K562 (cell line): Measurements from ENCODE around the gene ANGPTL3. TPM values are rescaled to one million over a fixed set of nuclear protein-coding genes. Genes with fewer than 3 reads are reported as not detected.
A peak's percentile ranks its signal among the peaks of the same experiment; 100 is the strongest.

ENCODE experiments used
- ATAC-seq: fragments of 200-7000 bp; cut with Tn5 transposase; 3 replicates; pipeline ENCODE4 v1.9.1; 2020; ENCODE audit warnings: moderate library complexity
- BruUV-seq: library from RNA; stranded (reverse); fragments of 400-500 nt; replicated peaks from 2 replicates; lab custom pipeline; 2021; lab: Mats Ljungman, UMichigan
- CTCF ChIA-PET: fragments of 300-600 bp; formaldehyde crosslinking; extraction: SDS; loops from one replicate; lab custom pipeline; 2021; ENCODE audit warnings: low intra/inter-chr PET ratio; lab: Yijun Ruan, JAX
- POLR2A ChIA-PET: fragments of 300-600, 350-650 bp; sonication (Branson Sonifier 250); formaldehyde crosslinking; extraction: SDS; loops from one replicate; lab custom pipeline; 2021; ENCODE audit warnings: antibody characterized with exemption, inconsistent platforms; lab: Yijun Ruan, JAX
- DNase-seq, 4 experiments: peaks; one replicate each; pipeline versions ENCODE4 v3.0.0 to v3.0.0-alpha.2; 2011 to 2018; ENCODE audit warnings: low spot score in 3 of 4, mixed read lengths in 3 of 4; ENCODE audit errors: extremely low read depth in 1 of 4
- FAIRE-seq: peaks from 2 replicates; lab custom pipeline; 2011; peaks lifted over from hg19 to GRCh38; lab: Jason Lieb, UNC
- H2AFZ ChIP-seq: 2 replicates; pipeline ENCODE4 v1.6.0; 2011; ENCODE audit warnings: low read depth, low read length, control low read depth, inconsistent platforms
- H3K27ac ChIP-seq: fragments of 200-600 bp; 3 replicates; pipeline ENCODE4 v1.8.0; 2011; ENCODE audit warnings: low read depth, mild to moderate bottlenecking, control low read depth, inconsistent platforms, low read length, moderate library complexity, mixed read lengths; ENCODE audit errors: extremely low read depth
- H3K27me3 ChIP-seq, 2 experiments: fragments of 300-600 bp in 1 of 2; 2 replicates in 1 of 2; 3 replicates in 1 of 2; pipeline versions ENCODE4 v1.6.0 to v1.8.0; 2011; ENCODE audit warnings: inconsistent platforms in 2 of 2, low read length in 2 of 2, mild to moderate bottlenecking in 1 of 2, mixed read lengths in 1 of 2, moderate library complexity in 1 of 2; ENCODE audit not compliant: control insufficient read depth in 2 of 2, insufficient read depth in 2 of 2
- H3K36me3 ChIP-seq: fragments of 300-600 bp; 3 replicates; pipeline ENCODE4 v1.8.0; 2011; ENCODE audit warnings: mild to moderate bottlenecking, low read length, inconsistent platforms; ENCODE audit not compliant: control insufficient read depth, insufficient read depth
- H3K4me1 ChIP-seq, 2 experiments: fragments of 200-600 bp in 1 of 2; replicated peaks in 1 of 2; 2 replicates in 1 of 2; 3 replicates in 1 of 2; pipeline versions ENCODE4 v1.5.1 to v1.8.0; 2011; ENCODE audit warnings: inconsistent platforms in 2 of 2, low read length in 2 of 2, mild to moderate bottlenecking in 1 of 2, mixed read lengths in 1 of 2, moderate library complexity in 1 of 2; ENCODE audit not compliant: control insufficient read depth in 2 of 2, insufficient read depth in 2 of 2
- H3K4me2 ChIP-seq: 2 replicates; pipeline ENCODE4 v1.6.1; 2011; ENCODE audit warnings: low read length, control low read depth, inconsistent platforms, mixed read lengths; ENCODE audit not compliant: insufficient read depth
- H3K4me3 ChIP-seq: fragments of 200-600 bp; sonication (generic), shearing (Covaris generic); 2 replicates; pipeline ENCODE4 v1.5.1; 2016; ENCODE audit warnings: control low read depth, inconsistent platforms
- H3K79me2 ChIP-seq: fragments of 200-600 bp; 3 replicates; pipeline ENCODE4 v1.8.0; 2011; ENCODE audit warnings: low read length, inconsistent platforms; ENCODE audit not compliant: control insufficient read depth, insufficient read depth
- H3K9ac ChIP-seq, 2 experiments: 2 replicates each; pipeline versions ENCODE4 v1.6.0 to v1.6.1; 2011; ENCODE audit warnings: low read depth in 2 of 2, low read length in 2 of 2, control low read depth in 1 of 2, inconsistent platforms in 1 of 2, mild to moderate bottlenecking in 1 of 2, mixed read lengths in 1 of 2; ENCODE audit not compliant: insufficient read depth in 1 of 2
- H3K9me1 ChIP-seq: one replicate; pipeline ENCODE4 v1.6.0; 2011; ENCODE audit warnings: inconsistent platforms, mild to moderate bottlenecking, low read length, moderate library complexity; ENCODE audit not compliant: control insufficient read depth, insufficient read depth
- H3K9me3 ChIP-seq: replicated peaks from 2 replicates; pipeline ENCODE4 v1.5.1; 2011; ENCODE audit warnings: low read depth, low read length, inconsistent platforms; ENCODE audit not compliant: control insufficient read depth, insufficient read depth
- H4K20me1 ChIP-seq: replicated peaks from 2 replicates; pipeline ENCODE4 v1.6.1; 2011; ENCODE audit warnings: low read length, inconsistent platforms, mixed read lengths; ENCODE audit not compliant: control insufficient read depth, insufficient read depth
- GATA2 ChIP-seq: sonication (generic); formaldehyde crosslinking; IDR thresholded peaks from 2 replicates; pipeline ENCODE4 v1.4.0; 2020; ENCODE audit warnings: mild to moderate bottlenecking, missing genetic modification reagents
- GTF2B ChIP-seq: IDR thresholded peaks from 2 replicates; pipeline ENCODE4 v1.6.1; 2011; ENCODE audit not compliant: insufficient read length; ENCODE audit errors: extremely low read depth
- HMGXB4 ChIP-seq: sonication (generic); formaldehyde crosslinking; IDR thresholded peaks from 2 replicates; pipeline ENCODE4 v1.8.1; 2023; ENCODE audit warnings: mild to moderate bottlenecking, missing genetic modification reagents
- MEF2A ChIP-seq: IDR thresholded peaks from 2 replicates; pipeline ENCODE4 v1.6.1; 2011; ENCODE audit warnings: low read depth, mild to moderate bottlenecking, low read length, moderate library complexity; ENCODE audit not compliant: control insufficient read depth
- XRCC5 ChIP-seq: fragments of 200-400 bp; formaldehyde crosslinking; IDR thresholded peaks from 2 replicates; pipeline ENCODE4 v1.6.1; 2017; ENCODE audit warnings: low read depth, mild to moderate bottlenecking, low read length
- ZNF740 ChIP-seq, 3 experiments: fragments of 200-800 bp in 1 of 3; sonication (Bioruptor generic) in 1 of 3; sonication (generic) in 1 of 3; formaldehyde crosslinking in 1 of 3; IDR thresholded peaks; 2 replicates each; pipeline versions ENCODE4 v1.6.1 to v1.8.0; 2016 to 2022; ENCODE audit warnings: mild to moderate bottlenecking in 2 of 3, missing compliant biosample characterization in 2 of 3, missing genetic modification characterization in 2 of 3, missing genetic modification reagents in 1 of 3
- WGBS: fragments of 100-300 bp; shearing (Covaris generic); methylation state at CpG from one replicate; pipeline ENCODE4 v1.1.6; 2016; ENCODE audit warnings: low coverage, mixed read lengths; ENCODE audit not compliant: insufficient coverage; ENCODE audit errors: missing lambda C conversion rate; 5-methylcytosine and 5-hydroxymethylcytosine counted together
- in situ Hi-C: fragments of 300-500 bp; cut with MboI; formaldehyde crosslinking; loops from 4 replicates; pipeline ENCODE4 v1.15.0; 2018; ENCODE audit warnings: inconsistent platforms, mixed read lengths
- intact Hi-C: fragments of 100-400 bp; cut with micrococcal nuclease; formaldehyde crosslinking; loops from 2 replicates; pipeline ENCODE4 v1.14.2; 2022
- polyA plus RNA-seq, 8 experiments: library from polyadenylated mRNA; depleted of rRNA in 4 of 8; stranded (reverse) in 5 of 8; unstranded in 3 of 8; fragments of >200 nt; fragmentation: Nextera tagmentation in 2 of 8; fragmentation: Illumina TruSeq in 1 of 8; extraction: Ambion mirVana in 2 of 8; extraction: Trizol in 1 of 8; gene quantifications; 2 replicates each; pipeline versions ENCODE4 v1.2.1 to v1.2.3, GENCODE V29; 2011 to 2014; ENCODE audit warnings: inconsistent platforms in 1 of 8, missing spikeins in 1 of 8
- total RNA-seq, 7 experiments: library from RNA; depleted of rRNA in 6 of 7; stranded (reverse); fragments of >200 nt in 6 of 7; fragmentation: Illumina TruSeq in 2 of 7; extraction: Trizol in 2 of 7; gene quantifications; 2 replicates each; pipeline versions ENCODE4 v1.2.1 to v1.2.3, GENCODE V29; 2011 to 2021; ENCODE audit warnings: low replicate concordance in 1 of 7
- TF ChIP-seq, protein P1 (sequence below): fragments of 450-650 bp; formaldehyde crosslinking; IDR thresholded peaks from 2 replicates; pipeline ENCODE4 v1.4.0; 2022; ENCODE audit warnings: missing genetic modification characterization
- TF ChIP-seq, protein P2 (sequence below): fragments of 450-650 bp; formaldehyde crosslinking; IDR thresholded peaks from 2 replicates; pipeline ENCODE4 v1.4.0; 2022; ENCODE audit warnings: missing genetic modification characterization

ANGPTL3 gene
- total and polyA plus RNA-seq, 9 of the 15 experiments (the other 6 are each of a cell fraction or from before 2014, with no cell fraction given) = not detected

- Histone ChIP-seq H3K27me3 (no peaks in the 10 kb centered on the region), H3K36me3 (no peaks in the 10 kb centered on the region; the same call in 2 of the 3 replicates), H3K4me1 (no peaks in the 10 kb centered on the region), H3K9me3 (no peaks in the 10 kb centered on the region), H3K27ac (no peak overlapping the region), H3K79me2 (no peaks in the 10 kb centered on the region), H4K20me1 (no peaks in the 10 kb centered on the region), H3K4me3 (no peak overlapping the region), H3K4me2 (no peak overlapping the region), H3K9me1 (no peaks in the 10 kb centered on the region), H2AFZ (no peak overlapping the region), H3K9ac (no peak overlapping the region)
- CTCF ChIA-PET = no interaction called here
- POLR2A ChIA-PET = interaction anchor here (0.6 kb wide), 1 partner anchor 20 kb away, joined by 3 read pairs; no protein-coding TSS in a partner anchor
- ATAC-seq = no peak
- no TSS peak for BruUV-seq
- in situ Hi-C loops = no loop called here
- intact Hi-C loops = no loop called here
- no peak for DNase-seq
- TF ChIP-seq, protein P1, sequence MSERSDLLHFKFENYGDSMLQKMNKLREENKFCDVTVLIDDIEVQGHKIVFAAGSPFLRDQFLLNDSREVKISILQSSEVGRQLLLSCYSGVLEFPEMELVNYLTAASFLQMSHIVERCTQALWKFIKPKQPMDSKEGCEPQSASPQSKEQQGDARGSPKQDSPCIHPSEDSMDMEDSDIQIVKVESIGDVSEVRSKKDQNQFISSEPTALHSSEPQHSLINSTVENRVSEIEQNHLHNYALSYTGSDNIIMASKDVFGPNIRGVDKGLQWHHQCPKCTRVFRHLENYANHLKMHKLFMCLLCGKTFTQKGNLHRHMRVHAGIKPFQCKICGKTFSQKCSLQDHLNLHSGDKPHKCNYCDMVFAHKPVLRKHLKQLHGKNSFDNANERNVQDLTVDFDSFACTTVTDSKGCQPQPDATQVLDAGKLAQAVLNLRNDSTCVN (CRISPR knock-in tag) = no peak
- TF ChIP-seq XRCC5 (no peak), GATA2 (CRISPR knock-in tag) (no peak), MEF2A (no peak)
- FAIRE-seq = peak; percentile 6
These were observed 9.3 kb upstream of the ANGPTL3 start for GRCh38 chr1:62588000-62588399.

DNA sequence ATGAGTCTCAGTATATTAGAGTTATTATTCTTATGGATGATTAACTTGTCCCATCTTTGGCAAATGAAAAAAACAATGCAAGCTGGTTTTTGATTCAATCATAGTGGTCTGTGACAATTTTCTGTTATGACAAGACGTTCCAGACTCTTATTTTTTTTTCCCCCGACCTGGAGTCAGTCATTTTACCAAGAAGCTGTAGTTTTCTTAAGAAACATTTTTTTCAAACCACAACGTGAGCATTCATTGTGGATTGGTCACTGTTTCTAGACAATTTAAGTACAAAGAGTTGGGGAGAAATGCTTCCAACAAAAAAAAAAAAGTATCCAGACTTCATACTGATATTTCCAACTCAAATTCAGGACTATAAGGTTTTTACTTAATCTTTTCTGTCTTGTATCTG lies 8.0 kb upstream of the ANGPTL3 start:
- intact Hi-C loops = no loop called here
- no peaks in the 10 kb centered on the region for H3K79me2 ChIP-seq
- in situ Hi-C loops = no loop called here
- H3K27ac ChIP-seq = no peak overlapping the region
- POLR2A ChIA-PET = interaction anchor here (1.0 kb wide), 1 partner anchor 60 kb away, joined by 4 read pairs; no protein-coding TSS in a partner anchor
- no peaks in the 10 kb centered on the region for H4K20me1 ChIP-seq
- ATAC-seq (no peak), FAIRE-seq (no peak), DNase-seq (no peak)
- H3K4me2 ChIP-seq = no peak overlapping the region
- 10% methylated on average over 3 of the region's 3 CpGs for WGBS
- H3K9ac ChIP-seq = no peak overlapping the region
- H3K9me1 ChIP-seq = no peaks in the 10 kb centered on the region
- no peak overlapping the region for H3K4me3 ChIP-seq
- CTCF ChIA-PET = no interaction called here
- no peak overlapping the region for H2AFZ ChIP-seq
- BruUV-seq = no TSS peak
- no peaks in the 10 kb centered on the region for H3K9me3 ChIP-seq
- no peaks in the 10 kb centered on the region; the same call in 2 of the 3 replicates for H3K36me3 ChIP-seq
- no peaks in the 10 kb centered on the region for H3K27me3 ChIP-seq
- no peaks in the 10 kb centered on the region for H3K4me1 ChIP-seq
- TF ChIP-seq, protein P2, sequence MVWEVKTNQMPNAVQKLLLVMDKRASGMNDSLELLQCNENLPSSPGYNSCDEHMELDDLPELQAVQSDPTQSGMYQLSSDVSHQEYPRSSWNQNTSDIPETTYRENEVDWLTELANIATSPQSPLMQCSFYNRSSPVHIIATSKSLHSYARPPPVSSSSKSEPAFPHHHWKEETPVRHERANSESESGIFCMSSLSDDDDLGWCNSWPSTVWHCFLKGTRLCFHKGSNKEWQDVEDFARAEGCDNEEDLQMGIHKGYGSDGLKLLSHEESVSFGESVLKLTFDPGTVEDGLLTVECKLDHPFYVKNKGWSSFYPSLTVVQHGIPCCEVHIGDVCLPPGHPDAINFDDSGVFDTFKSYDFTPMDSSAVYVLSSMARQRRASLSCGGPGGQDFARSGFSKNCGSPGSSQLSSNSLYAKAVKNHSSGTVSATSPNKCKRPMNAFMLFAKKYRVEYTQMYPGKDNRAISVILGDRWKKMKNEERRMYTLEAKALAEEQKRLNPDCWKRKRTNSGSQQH (CRISPR knock-in tag) = no peak
- TF ChIP-seq HMGXB4 (CRISPR knock-in tag) (no peak), GTF2B (no peak), ZNF740 (CRISPR knock-in tag; IDR thresholded peaks at IDR 0.05) (no peak), ZNF740 (tag; IDR thresholded peaks at IDR 0.05) (no peak)
